PC-3 (cell line): ENCODE results near the gene OTX2. TPM values are rescaled to one million over a fixed set of nuclear protein-coding genes. Genes with fewer than 3 reads are reported as not detected.

Experiments
- ATAC-seq: fragments of 200-7000 bp; cut with Tn5 transposase; 2 replicates; pipeline ENCODE4 v1.9.1; 2020; ENCODE audit warnings: mild to moderate bottlenecking, moderate library complexity
- BruUV-seq: library from RNA; stranded (reverse); fragments of 400-500 nt; replicated peaks from 2 replicates; lab custom pipeline; 2021; lab: Mats Ljungman, UMichigan
- CTCF ChIA-PET: fragments of 300-600 bp; sonication (Branson Sonifier 250); formaldehyde crosslinking; loops from one replicate; lab custom pipeline; 2022; ENCODE audit warnings: antibody characterized with exemption; lab: Charles Lee
- POLR2A ChIA-PET: fragments of 300-600 bp; sonication (Branson Sonifier 250); formaldehyde crosslinking; loops from one replicate; lab custom pipeline; 2022; ENCODE audit warnings: antibody characterized with exemption; ENCODE audit not compliant: unreplicated experiment; lab: Charles Lee
- DNase-seq: peaks from one replicate; pipeline ENCODE4 v3.0.0-alpha.2; 2015
- H2AFZ ChIP-seq: fragments of 300-600 bp; sonication (generic); 2 replicates; pipeline ENCODE4 v1.6.0; 2016; ENCODE audit warnings: antibody characterized with exemption, low read length
- H3F3A ChIP-seq: fragments of 300-600 bp; sonication (generic); one replicate; pipeline ENCODE4 v1.6.0; 2017; ENCODE audit warnings: antibody characterized with exemption, low read length, control low read depth, mild to moderate bottlenecking; ENCODE audit not compliant: unreplicated experiment
- H3K27ac ChIP-seq: fragments of 300-600 bp; sonication (generic); 2 replicates; pipeline ENCODE4 v1.5.1; 2016; ENCODE audit warnings: mild to moderate bottlenecking, low read length
- H3K27me3 ChIP-seq: fragments of 300-600 bp; sonication (generic); 2 replicates; pipeline ENCODE4 v1.6.1; 2016; ENCODE audit warnings: low read length, mixed read lengths
- H3K36me3 ChIP-seq: fragments of 300-600 bp; sonication (generic); 2 replicates; pipeline ENCODE4 v1.6.1; 2016; ENCODE audit warnings: low read depth, mixed run types, low read length, mixed read lengths
- H3K4me1 ChIP-seq: fragments of 300-600 bp; sonication (generic); 2 replicates; pipeline ENCODE4 v1.5.1; 2016; ENCODE audit warnings: low read length; ENCODE audit not compliant: insufficient read depth
- H3K4me2 ChIP-seq: fragments of 300-600 bp; sonication (generic); 2 replicates; pipeline ENCODE4 v1.6.0; 2016; ENCODE audit warnings: low read length
- H3K4me3 ChIP-seq: fragments of 300-600 bp; sonication (generic); 2 replicates; pipeline ENCODE4 v1.5.1; 2016; ENCODE audit warnings: mild to moderate bottlenecking, low read length, mixed read lengths
- H3K79me2 ChIP-seq: fragments of 300-600 bp; sonication (generic); 2 replicates; pipeline ENCODE4 v1.6.1; 2017; ENCODE audit warnings: low read length, mixed read lengths
- H3K9ac ChIP-seq: fragments of 300-600 bp; sonication (generic); 2 replicates; pipeline ENCODE4 v1.6.0; 2016; ENCODE audit warnings: mild to moderate bottlenecking, low read length
- H3K9me2 ChIP-seq: fragments of 300-600 bp; sonication (generic); replicated peaks from 2 replicates; pipeline ENCODE4 v1.6.1; 2016; ENCODE audit warnings: mixed run types, low read length, mixed read lengths
- H3K9me3 ChIP-seq: fragments of 300-600 bp; sonication (generic); 2 replicates; pipeline ENCODE4 v1.6.1; 2016; ENCODE audit warnings: low read length, mixed read lengths
- H4K20me1 ChIP-seq: fragments of 300-600 bp; sonication (generic); 2 replicates; pipeline ENCODE4 v1.6.1; 2016; ENCODE audit warnings: low read length, mixed read lengths
- CTCF ChIP-seq: fragments of 300-600 bp; sonication (generic); conservative IDR thresholded peaks from 2 replicates; pipeline ENCODE4 v1.5.1; 2017; ENCODE audit warnings: antibody characterized with exemption, low read depth, mild to moderate bottlenecking, low read length
- EZH2 ChIP-seq: fragments of 300-600 bp; sonication (generic); IDR thresholded peaks from one replicate; pipeline ENCODE4 v1.6.1; 2017; ENCODE audit warnings: antibody characterized with exemption, mild to moderate bottlenecking, low read length; ENCODE audit not compliant: unreplicated experiment
- EZH2phosphoT487 ChIP-seq: fragments of 300-600 bp; sonication (generic); IDR thresholded peaks from 2 replicates; pipeline ENCODE4 v1.6.1; 2018; ENCODE audit warnings: mild to moderate bottlenecking, antibody characterized with exemption, low read length, borderline replicate concordance
- intact Hi-C: fragments of 100-400 bp; cut with micrococcal nuclease; formaldehyde crosslinking; loops from 2 replicates; pipeline ENCODE4 v1.9.0; 2023
- total RNA-seq: library from RNA; depleted of rRNA; stranded (reverse); fragments of >200 nt; gene quantifications from 2 replicates; pipeline ENCODE4 v1.2.3, GENCODE V29; 2014

OTX2 gene
- total RNA-seq, 1 experiment from 2014 or later: not detected

- ATAC-seq (no peak), DNase-seq (no peak)
- Histone ChIP-seq H3K9me3 (no peaks in the 10 kb centered on the region), H3F3A (no peaks in the 10 kb centered on the region), H4K20me1 (no peaks in the 10 kb centered on the region), H3K4me3 (no peak overlapping the region), H3K27me3 (peaks cover 81% of the 10 kb centered on the region), H3K79me2 (no peaks in the 10 kb centered on the region), H3K4me2 (no peak overlapping the region), H2AFZ (no peak overlapping the region), H3K9ac (no peak overlapping the region), H3K27ac (no peak overlapping the region), H3K4me1 (no peaks in the 10 kb centered on the region), H3K9me2 (no peaks in the 10 kb centered on the region), H3K36me3 (no peaks in the 10 kb centered on the region)
- ChIA-PET CTCF (no interaction called here), POLR2A (no interaction called here)
- TF ChIP-seq CTCF (no peak), EZH2phosphoT487 (no peak), EZH2 (no peak)
- intact Hi-C loops: no loop called here
- BruUV-seq: no TSS peak
These were observed 37.0 kb upstream of the OTX2 start for GRCh38 chr14:56846970-56847930.

- POLR2A ChIA-PET: no interaction called here
- no TSS peak for BruUV-seq
- intact Hi-C loops: no loop called here
These were observed 34.2 kb upstream of the OTX2 start for GRCh38 chr14:56844406-56845002.

More at GRCh38 chr14:56844406-56845002, 34.2 kb upstream of the OTX2 start:
- TF ChIP-seq EZH2phosphoT487 (no peak), EZH2 (no peak), CTCF (no peak)
- no peaks in the 10 kb centered on the region for H3K36me3 ChIP-seq
- H3K9me3 ChIP-seq: no peaks in the 10 kb centered on the region
- CTCF ChIA-PET: no interaction called here
- no peak overlapping the region for H3K4me3 ChIP-seq
- no peaks in the 10 kb centered on the region for H3K9me2 ChIP-seq
- H3K4me1 ChIP-seq: no peaks in the 10 kb centered on the region
- no peaks in the 10 kb centered on the region for H3K79me2 ChIP-seq
- H3K9ac ChIP-seq: no peak overlapping the region
- H2AFZ ChIP-seq: no peak overlapping the region
- H3K27ac ChIP-seq: no peak overlapping the region
- no peak overlapping the region for H3K4me2 ChIP-seq
- peaks cover 88% of the 10 kb centered on the region for H3K27me3 ChIP-seq
- H3F3A ChIP-seq: no peaks in the 10 kb centered on the region
- DNase-seq (no peak), ATAC-seq (no peak)
- no peaks in the 10 kb centered on the region for H4K20me1 ChIP-seq
